GM12864 (cell line): ENCODE measurements around the gene FKBP1A.

Experiments used
- DNase-seq: peaks from one replicate; pipeline ENCODE4 v3.0.0-alpha.2; 2011; ENCODE audit warnings: low read depth
- H3K4me3 ChIP-seq: 2 replicates; pipeline ENCODE4 v1.5.1; 2011; ENCODE audit warnings: mild to moderate bottlenecking, low read depth, low read length, control low read depth
- CTCF ChIP-seq: IDR thresholded peaks from 2 replicates; pipeline ENCODE4 v1.5.1; 2011; ENCODE audit warnings: low read depth, mild to moderate bottlenecking, moderate library complexity, low read length, control low read depth, inconsistent platforms; ENCODE audit errors: missing control alignments

FKBP1A gene

GRCh38 chr20:1388253-1388652, 4.6 kb downstream of the FKBP1A start:
- no peak for TF ChIP-seq CTCF
- no peak overlapping the region for H3K4me3 ChIP-seq
- DNase-seq: no peak

DNA sequence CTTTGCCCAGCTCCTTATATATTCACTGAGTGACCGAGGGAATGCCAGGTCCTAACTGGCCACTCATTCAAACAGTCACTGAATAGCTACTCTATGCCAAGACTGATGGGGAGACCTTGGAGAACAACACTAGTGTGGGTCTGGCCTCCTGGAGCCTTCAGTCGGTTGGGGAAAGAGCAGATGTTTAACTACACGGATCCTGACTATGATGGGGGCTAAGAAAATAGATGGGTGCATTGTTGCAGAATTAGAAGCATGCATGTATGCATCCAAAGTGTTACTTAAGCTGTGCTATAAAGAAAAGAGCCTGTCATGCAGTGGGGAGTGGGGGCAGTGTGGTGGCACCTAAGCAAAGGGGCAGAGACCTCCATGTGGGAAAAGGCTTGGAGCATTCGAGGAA, 6.5 kb downstream of the FKBP1A start:
- DNase-seq: no peak
- no peak for TF ChIP-seq CTCF
- H3K4me3 ChIP-seq: no peak overlapping the region

- no peak for TF ChIP-seq CTCF
- DNase-seq: no peak
Observed at GRCh38 chr20:1383623-1384404, 9.0 kb downstream of the FKBP1A start.

GRCh38 chr20:1382670-1383069, 10.2 kb downstream of the FKBP1A start:
- TF ChIP-seq CTCF: no peak
- no peak for DNase-seq

More at GRCh38 chr20:1383623-1384404, 9.0 kb downstream of the FKBP1A start:
- H3K4me3 ChIP-seq: no peak overlapping the region

DNA sequence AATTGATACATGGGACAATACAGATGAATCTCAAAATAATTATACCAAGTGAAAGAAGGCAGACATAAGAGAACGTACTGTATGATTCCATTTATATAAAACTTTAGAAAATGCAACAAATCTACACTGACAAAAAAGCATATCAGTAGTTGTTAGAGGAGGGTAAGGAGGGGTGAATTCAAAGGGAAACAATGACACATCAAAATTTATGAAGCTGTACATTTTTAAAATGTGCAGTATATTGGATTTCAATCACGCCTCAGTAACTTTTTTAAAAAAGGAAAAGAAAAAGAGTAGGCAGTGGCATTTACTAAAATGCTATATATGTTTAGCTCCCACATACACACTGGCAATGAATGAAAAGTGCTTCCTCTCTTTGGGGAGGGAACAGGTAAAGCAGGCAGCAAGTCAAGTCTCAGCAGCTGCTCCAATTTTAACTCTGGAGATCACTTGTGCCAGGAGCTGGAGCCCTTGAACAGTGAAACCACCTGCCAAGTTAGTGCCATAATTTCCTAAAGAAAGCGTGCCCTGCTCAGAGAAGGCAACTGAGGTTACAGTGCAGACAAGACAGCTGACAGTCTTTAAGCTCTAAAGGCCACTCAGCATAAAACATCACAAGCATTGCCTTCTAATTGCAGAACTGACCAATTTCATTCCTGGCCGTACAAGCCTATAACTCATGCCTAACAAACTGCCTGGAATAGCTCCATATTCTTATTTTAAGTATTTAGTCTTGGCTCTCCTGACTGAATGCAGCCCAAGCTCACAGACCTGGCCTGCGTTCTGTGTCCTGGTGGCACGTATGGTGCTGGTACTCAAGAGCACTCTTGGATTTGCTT, 10.9 kb downstream of the FKBP1A start:
- no peak for TF ChIP-seq CTCF
- no peak overlapping the region for H3K4me3 ChIP-seq
- DNase-seq: no peak

More at GRCh38 chr20:1382670-1383069, 10.2 kb downstream of the FKBP1A start:
- H3K4me3 ChIP-seq: no peak overlapping the region

GRCh38 chr20:1378735-1379125, 14.1 kb downstream of the FKBP1A start:
- no peak overlapping the region for H3K4me3 ChIP-seq
- no peak for TF ChIP-seq CTCF
- DNase-seq: no peak
